ENCODE data around the gene ANGPTL1. TPM values are rescaled to one million over a fixed set of nuclear protein-coding genes. Genes with fewer than 3 reads are reported as not detected.

Gene ANGPTL1
- total RNA-seq, 1 experiment from 2014 or later = not detected

DNA sequence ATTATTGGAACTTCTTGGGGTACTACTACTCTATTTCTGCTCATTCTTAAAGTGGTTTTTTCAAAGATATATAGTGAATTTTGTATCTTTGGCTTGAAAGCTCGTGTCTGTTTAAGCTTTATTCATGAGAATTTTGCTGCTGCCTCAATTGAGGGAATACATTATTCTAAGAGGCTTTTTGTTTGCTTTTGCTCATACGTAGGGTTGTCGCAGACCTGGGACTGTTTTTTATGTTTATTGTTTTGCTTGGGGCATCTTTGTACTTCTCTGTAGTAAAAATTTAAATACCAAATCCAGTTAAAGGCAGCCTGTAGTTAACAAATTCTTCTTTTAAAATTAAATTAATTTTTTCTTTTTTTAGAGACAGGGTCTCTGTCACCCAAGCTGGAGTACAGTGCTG lies 62.3 kb downstream of the ANGPTL1 start:
- DNase-seq (ENCODE audit: low read depth) = no peak
- in situ Hi-C loops (cut with HindIII; ENCODE audit: low pct_unique_long_range_greater_than_20kb, low sequenced_read_pairs) = no loop called here

DNA sequence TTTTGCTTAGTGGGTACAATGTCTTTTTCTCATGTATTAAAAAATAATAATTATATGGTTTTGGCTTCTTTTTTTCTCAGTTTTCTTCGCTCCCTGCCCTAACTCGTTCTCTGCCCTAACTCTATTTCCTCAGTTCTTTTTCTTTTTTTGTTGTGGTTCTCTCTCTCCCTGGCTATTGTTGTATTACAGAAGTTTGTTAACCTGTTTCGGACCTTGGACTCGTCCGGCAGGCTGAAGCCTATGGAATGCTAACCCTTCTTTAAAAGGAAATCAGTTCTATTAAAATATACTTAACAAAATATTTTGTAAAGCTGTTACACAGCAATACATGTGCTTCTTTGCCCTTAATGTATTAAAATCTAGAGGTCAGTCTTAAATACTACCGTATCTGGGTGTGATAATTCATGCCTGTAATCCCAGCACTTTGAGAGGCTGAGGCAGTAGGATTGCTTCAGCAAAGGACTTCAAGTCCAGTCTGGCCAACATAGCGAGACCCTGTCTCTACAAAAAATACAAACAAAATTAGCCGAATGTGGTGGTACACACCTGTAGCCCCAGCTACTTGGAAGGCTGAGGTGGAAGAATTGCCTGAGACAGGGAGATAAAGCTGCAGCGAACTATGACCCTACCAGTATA lies 64.1 kb downstream of the ANGPTL1 start:
- DNase-seq (ENCODE audit: low read depth) = no peak
- in situ Hi-C loops (cut with HindIII; ENCODE audit: low pct_unique_long_range_greater_than_20kb, low sequenced_read_pairs) = no loop called here

DNA sequence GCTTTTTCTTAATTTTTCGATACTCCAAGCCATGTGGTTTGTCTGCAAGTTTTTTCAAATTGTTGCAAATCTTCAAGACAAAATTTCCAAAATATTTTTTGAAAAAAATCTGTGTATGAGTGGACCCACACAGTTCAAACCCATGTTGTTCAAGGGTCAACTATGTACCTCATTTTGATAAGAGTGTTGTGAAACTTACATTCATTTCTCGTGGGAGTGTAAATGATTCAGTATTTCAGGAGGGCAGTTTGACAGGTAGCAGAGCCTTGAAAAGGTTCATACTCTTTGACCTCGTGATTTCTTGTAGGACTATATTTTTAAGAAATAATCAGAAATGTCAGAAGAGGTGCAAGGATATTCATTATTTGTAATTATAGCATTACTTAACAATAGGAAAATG lies 68.0 kb downstream of the ANGPTL1 start:
- in situ Hi-C loops (cut with HindIII; ENCODE audit: low pct_unique_long_range_greater_than_20kb, low sequenced_read_pairs) = no loop called here
- DNase-seq (ENCODE audit: low read depth) = no peak

Other genes starting within 250 kb of the ANGPTL1 start
- gene RALGPS2, start 145.8 kb downstream of the ANGPTL1 start, total RNA-seq (2014; rRNA removed; shearing (Covaris generic); ENCODE audit: low replicate concordance) = 1.2 and 10.3 TPM in 2 replicates
- 17.3 and 17.5 TPM in 2 replicates for gene FAM20B, start 154.8 kb upstream of the ANGPTL1 start, total RNA-seq (2014; rRNA removed; shearing (Covaris generic); ENCODE audit: low replicate concordance)
- gene TOR3A, start 211.0 kb upstream of the ANGPTL1 start, total RNA-seq (2014; rRNA removed; shearing (Covaris generic); ENCODE audit: low replicate concordance) = 65.8 and 98.5 TPM in 2 replicates